Fibroblast of villous mesenchyme (primary cell): ENCODE data around the gene OSCP1. TPM values are rescaled to one million over a fixed set of nuclear protein-coding genes. Genes with fewer than 3 reads are reported as not detected.
"Not testable (repeated sequence)": the region's sequence is repeated elsewhere in the genome, so short reads cannot be mapped to it uniquely, and the experiment has no call there.

ENCODE experiments used
- DNase-seq: peaks from one replicate; pipeline ENCODE4 v3.0.0-alpha.2; 2010; ENCODE audit warnings: low read depth
- H3K4me3 ChIP-seq: 2 replicates; pipeline ENCODE4 v1.5.1; 2011; ENCODE audit warnings: low read depth, mild to moderate bottlenecking, low read length
- total RNA-seq: library from RNA; depleted of rRNA; stranded (reverse); fragments of >200 nt; gene quantifications from 2 replicates; pipeline ENCODE4 v1.2.3, GENCODE V29; 2012
- TF ChIP-seq, protein P1 (sequence below): IDR thresholded peaks from 2 replicates; pipeline ENCODE4 v1.5.1; 2012; ENCODE audit warnings: low read depth, mild to moderate bottlenecking, low read length; ENCODE audit not compliant: insufficient read depth

OSCP1 gene
- total RNA-seq, 1 donor = 6.0 TPM

DNA sequence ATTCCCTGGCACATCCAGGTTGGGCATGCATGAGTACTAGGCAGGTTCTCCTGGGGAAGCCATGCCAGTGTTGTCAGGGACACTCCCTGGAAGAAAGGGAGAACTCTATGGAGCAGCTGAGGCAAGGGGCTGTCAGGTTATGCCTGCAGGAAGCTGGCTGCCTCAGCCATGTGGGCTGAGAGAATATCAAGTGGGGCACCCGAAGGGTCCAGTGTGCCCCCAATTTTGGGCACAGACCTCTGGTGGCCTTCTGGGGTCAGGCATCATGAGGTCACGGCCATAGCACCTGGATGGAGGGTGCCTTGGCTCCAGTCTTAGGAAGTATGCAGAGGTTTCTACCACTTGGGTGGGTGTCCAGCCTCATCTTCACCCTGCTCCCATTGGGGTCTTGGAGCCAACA is 29.9 kb upstream of the OSCP1 start:
- H3K4me3 ChIP-seq = no peak overlapping the region
- TF ChIP-seq, protein P1, sequence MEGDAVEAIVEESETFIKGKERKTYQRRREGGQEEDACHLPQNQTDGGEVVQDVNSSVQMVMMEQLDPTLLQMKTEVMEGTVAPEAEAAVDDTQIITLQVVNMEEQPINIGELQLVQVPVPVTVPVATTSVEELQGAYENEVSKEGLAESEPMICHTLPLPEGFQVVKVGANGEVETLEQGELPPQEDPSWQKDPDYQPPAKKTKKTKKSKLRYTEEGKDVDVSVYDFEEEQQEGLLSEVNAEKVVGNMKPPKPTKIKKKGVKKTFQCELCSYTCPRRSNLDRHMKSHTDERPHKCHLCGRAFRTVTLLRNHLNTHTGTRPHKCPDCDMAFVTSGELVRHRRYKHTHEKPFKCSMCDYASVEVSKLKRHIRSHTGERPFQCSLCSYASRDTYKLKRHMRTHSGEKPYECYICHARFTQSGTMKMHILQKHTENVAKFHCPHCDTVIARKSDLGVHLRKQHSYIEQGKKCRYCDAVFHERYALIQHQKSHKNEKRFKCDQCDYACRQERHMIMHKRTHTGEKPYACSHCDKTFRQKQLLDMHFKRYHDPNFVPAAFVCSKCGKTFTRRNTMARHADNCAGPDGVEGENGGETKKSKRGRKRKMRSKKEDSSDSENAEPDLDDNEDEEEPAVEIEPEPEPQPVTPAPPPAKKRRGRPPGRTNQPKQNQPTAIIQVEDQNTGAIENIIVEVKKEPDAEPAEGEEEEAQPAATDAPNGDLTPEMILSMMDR = no peak
- DNase-seq = no peak

DNA sequence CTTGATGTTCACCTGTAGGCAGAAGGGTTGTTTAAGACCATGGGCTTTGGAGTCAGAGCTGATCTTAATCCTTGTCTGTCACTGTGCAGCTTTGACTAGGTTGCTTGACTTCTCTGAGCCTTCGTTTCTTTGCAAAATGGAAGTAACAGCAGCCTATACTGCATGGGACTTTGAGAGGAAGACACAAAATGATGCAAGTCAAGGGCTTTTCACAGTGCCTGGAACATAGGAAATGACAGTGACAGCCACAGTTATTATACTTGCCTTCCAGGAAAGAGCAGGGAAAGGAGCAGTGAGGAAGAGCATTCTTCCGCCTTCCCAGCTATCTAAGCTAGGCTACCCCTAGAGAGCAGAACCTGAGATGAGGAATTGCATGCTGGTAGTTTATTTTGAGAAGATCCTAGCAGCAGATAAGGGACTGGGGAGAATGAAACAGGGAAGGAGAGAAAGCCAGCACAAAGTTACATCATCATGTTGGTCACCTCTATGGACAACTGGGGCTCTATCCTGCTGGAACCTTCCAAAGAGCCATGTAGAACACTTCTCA is 29.3 kb upstream of the OSCP1 start:
- no peak overlapping the region for H3K4me3 ChIP-seq
- peak; percentile 28 for DNase-seq
- TF ChIP-seq, protein P1 = no peak

DNA sequence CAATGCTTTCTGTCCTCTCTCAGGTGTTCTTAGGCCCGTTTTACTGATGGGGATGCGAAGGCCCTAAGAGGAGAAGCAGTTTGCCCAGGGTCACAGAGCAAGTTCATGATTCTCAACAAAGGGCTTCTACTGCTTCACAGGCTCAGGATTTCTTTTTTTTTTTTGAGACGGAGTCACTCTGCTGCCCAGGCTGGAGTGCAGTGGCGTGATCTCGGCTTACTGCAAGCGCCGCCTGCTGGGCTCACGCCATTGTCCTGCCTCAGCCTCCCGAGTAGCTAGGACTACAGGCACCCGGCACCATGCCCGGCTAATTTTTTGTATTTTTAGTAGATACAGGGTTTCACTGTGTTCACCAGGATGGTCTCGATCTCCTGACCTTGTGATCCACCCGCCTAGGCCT is 27.4 kb upstream of the OSCP1 start:
- H3K4me3 ChIP-seq, DNase-seq: not testable (repeated sequence)

DNA sequence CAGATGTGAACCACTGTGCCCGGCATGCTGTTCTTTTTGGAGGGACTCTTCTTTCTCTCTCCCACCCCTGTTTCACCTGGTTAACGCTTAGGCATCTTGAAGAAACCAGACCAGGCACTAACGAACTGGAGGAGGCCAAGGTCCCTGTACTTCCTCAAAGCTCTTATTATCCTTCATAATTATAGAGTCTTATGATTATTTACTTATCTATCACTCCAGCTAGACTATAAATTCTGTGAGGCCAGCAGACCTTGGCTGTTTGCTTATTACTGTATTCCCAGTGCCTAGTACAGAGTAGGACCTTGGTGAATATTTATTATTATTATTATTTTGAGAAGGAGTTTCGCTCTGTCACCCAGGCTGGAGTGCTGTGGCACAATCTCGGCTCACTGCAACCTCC is 26.7 kb upstream of the OSCP1 start:
- TF ChIP-seq, protein P1 = no peak
- DNase-seq = no peak
- H3K4me3 ChIP-seq = no peak overlapping the region

DNA sequence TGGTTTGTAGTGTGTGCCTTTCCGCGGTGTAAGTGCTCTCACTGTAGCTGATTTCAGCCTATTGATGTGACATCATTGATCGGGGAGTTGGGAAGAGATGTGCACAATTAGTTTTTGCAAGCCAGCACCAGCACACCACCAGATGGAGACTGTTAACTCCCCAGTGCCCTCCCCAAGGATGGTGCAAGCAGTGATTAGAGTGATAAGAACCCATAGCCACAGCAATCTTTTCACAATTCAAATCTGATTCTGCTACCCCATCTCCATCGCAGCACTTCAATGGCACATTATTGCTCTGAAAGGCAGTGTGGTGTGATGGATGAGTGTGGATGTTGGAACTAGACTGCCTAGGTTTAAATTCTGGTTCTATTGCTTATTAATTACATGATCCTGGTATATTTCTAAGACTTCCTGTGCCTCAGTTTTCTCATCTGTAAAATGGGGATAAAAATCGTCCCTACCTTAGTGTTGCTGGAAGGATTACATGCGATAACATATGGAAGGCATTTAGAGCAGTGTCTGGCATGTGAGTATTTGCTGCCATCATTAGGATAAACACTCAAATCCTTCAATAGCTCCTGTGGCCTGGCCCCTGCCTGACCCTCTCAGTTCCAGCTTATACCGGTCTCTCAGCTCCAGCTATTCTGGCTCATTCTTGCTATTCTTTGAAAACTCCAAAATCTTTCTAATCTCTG is 25.8 kb upstream of the OSCP1 start:
- TF ChIP-seq, protein P1 = no peak
- no peak for DNase-seq
- H3K4me3 ChIP-seq = no peak overlapping the region

DNA sequence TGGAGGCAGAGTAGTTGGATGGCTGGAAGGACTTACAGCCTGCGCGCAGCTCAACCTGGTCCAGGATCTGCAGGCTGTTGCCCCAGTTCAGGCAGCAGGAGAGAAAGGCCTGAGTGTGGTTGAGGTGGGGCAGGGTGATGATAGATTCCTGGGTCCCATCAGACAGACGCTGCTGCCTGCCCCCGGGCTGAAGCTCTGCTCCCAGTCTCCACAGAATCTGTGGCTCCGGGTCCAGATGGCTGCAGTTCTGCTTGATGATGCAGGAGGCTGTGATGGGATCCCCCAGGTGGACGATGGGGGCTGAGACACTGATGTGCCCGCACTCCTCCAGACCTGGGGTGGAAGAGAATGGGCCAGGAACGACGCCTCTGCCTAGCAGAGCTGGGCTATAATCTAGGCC is 25.1 kb upstream of the OSCP1 start:
- DNase-seq = no peak
- no peak overlapping the region for H3K4me3 ChIP-seq
- TF ChIP-seq, protein P1 = no peak

DNA sequence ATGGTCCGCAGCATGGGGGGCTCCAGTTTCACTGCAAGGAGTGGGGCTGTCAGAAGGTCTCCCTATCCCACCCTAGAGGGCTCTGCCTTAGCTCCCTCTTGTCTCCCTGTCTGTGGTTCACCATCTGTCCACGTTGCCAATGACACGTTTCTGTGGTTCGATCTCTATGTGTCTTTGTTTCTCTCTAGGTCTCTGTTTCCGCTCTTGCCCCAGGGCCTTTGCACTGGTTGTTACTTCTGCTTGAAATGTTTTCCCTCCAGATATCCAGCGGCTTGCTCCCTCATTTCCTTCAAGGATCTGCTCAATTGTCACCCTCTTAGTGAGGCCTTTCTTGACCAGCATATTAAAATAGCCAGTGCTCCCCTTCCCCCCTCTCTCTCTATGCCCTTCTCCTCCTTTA is 22.4 kb upstream of the OSCP1 start:
- DNase-seq = no peak
- TF ChIP-seq, protein P1 = no peak
- H3K4me3 ChIP-seq = no peak overlapping the region
